HFFc6 (cell line): ENCODE results near the gene FBXO27. TPM values are rescaled to one million over a fixed set of nuclear protein-coding genes. Genes with fewer than 3 reads are reported as not detected.

Source experiments
- DNase-seq: peaks from one replicate; pipeline ENCODE4 v3.0.0-alpha.2; 2018
- H3K27ac Mint-ChIP-seq: 2 replicates; pipeline ENCODE4 v1.8.0; 2020; ENCODE audit warnings: mild to moderate bottlenecking, mixed read lengths
- H3K27me3 Mint-ChIP-seq: 2 replicates; pipeline ENCODE4 v1.8.0; 2021; ENCODE audit warnings: mild to moderate bottlenecking, moderate library complexity, mixed read lengths; ENCODE audit not compliant: insufficient read depth
- H3K36me3 Mint-ChIP-seq: 2 replicates; pipeline ENCODE4 v1.8.0; 2021; ENCODE audit warnings: low read depth, mixed read lengths
- H3K4me1 Mint-ChIP-seq: 2 replicates; pipeline ENCODE4 v1.8.0; 2020; ENCODE audit warnings: low read depth, mixed read lengths
- H3K4me3 Mint-ChIP-seq: 2 replicates; pipeline ENCODE4 v1.8.0; 2020; ENCODE audit warnings: mild to moderate bottlenecking, moderate library complexity, mixed read lengths
- H3K9me3 Mint-ChIP-seq: 2 replicates; pipeline ENCODE4 v1.8.0; 2020; ENCODE audit warnings: mild to moderate bottlenecking, mixed read lengths
- CTCF ChIP-seq: fragments of 200-600 bp; sonication (generic); IDR thresholded peaks from 2 replicates; pipeline ENCODE4 v1.5.0; 2021; ENCODE audit warnings: antibody characterized with exemption, mild to moderate bottlenecking
- total RNA-seq, 6 experiments: library from RNA; stranded (reverse); fragmentation: NEBNext Ultra II Directional; extraction: Animal tissue kit (Norgen Biotek cat#: 25700); gene quantifications; 2 replicates in 1 of 6; 3 replicates in 5 of 6; pipeline ENCODE4 v1.2.3, GENCODE V29; 2021

The FBXO27 gene
- total RNA-seq, 6 experiments from 2014 or later: 0.47 to 2.2 (median 0.90) TPM

DNA sequence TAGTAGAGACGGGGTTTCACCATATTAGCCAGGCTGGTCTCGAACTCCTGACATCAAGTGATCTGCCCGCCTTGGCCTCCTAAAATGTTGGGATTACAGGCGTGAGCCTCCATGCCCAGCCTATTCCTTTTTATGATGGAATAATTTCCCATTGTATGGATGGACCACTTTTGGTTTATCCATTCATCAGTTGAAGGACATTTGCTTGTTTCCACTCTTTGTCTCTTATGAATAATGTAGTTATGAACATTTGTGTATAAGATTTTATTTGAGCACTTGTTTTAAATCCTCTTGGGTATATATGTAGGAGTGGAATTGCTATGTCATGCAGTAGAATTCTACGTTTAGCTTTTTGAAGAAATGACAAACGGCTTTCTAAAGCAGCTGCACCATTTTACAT, 23.3 kb downstream of the FBXO27 start:
- no peaks in the 10 kb centered on the region for H3K36me3 Mint-ChIP-seq
- peaks cover 39% of the 10 kb centered on the region for H3K27me3 Mint-ChIP-seq
- no peak overlapping the region for H3K4me3 Mint-ChIP-seq
- no peak overlapping the region for H3K27ac Mint-ChIP-seq
- no peak for DNase-seq
- no peaks in the 10 kb centered on the region for H3K9me3 Mint-ChIP-seq
- H3K4me1 Mint-ChIP-seq: no peaks in the 10 kb centered on the region
- no peak for TF ChIP-seq CTCF

- TF ChIP-seq CTCF: no peak
- no peaks in the 10 kb centered on the region for H3K9me3 Mint-ChIP-seq
- peaks cover 38% of the 10 kb centered on the region for H3K27me3 Mint-ChIP-seq
- DNase-seq: no peak
- no peaks in the 10 kb centered on the region for H3K4me1 Mint-ChIP-seq
- no peak overlapping the region for H3K4me3 Mint-ChIP-seq
- no peaks in the 10 kb centered on the region for H3K36me3 Mint-ChIP-seq
- H3K27ac Mint-ChIP-seq: no peak overlapping the region
Measured at GRCh38 chr19:39008137-39008536, 24.2 kb downstream of the FBXO27 start.

DNA sequence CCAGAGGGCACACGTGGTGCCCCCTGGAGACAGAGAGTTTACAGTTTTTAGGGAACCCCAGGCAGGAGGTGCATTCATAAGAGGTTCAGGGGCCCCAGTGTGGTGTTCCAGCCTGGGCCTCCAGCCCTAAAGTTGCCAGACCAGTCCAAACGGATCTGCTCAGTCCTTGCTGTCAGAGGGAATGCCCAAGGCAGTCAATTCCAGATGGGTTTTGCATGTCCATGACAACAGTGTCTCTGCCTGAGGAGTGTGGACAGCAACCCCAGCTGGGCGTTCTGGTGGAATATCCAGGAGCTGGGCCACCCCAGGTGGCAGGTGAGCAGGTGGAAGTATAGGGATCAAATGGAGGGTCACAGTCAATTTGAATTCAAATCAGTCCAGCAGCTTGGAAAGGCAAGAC, 25.3 kb downstream of the FBXO27 start:
- Mint-ChIP-seq H3K4me1 (no peaks in the 10 kb centered on the region), H3K36me3 (no peaks in the 10 kb centered on the region), H3K9me3 (no peaks in the 10 kb centered on the region), H3K27ac (no peak overlapping the region), H3K4me3 (no peak overlapping the region), H3K27me3 (peaks cover 33% of the 10 kb centered on the region)
- DNase-seq: no peak
- TF ChIP-seq CTCF: no peak

DNA sequence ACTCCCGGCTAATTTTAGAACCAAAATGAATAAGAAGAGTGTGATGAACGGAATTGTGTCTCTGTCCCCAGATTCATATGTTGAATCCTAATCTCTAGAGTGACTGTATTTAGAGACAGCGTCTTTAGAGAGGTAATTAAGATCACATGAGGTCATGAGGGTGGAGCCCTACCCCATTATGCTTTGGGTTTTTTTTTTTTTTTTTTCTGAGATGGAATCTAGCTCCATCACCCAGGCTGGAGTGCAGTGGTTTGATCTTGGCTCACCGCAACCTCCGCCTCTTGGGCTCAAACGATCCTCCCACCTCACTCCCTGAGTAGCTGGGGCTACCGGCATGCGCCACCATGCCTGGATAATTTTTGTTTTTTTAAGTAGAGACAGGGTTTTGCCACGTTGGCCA, 27.9 kb downstream of the FBXO27 start:
- H3K9me3 Mint-ChIP-seq: no peaks in the 10 kb centered on the region
- no peak overlapping the region for H3K4me3 Mint-ChIP-seq
- no peak for DNase-seq
- H3K4me1 Mint-ChIP-seq: no peaks in the 10 kb centered on the region
- no peaks in the 10 kb centered on the region for H3K36me3 Mint-ChIP-seq
- TF ChIP-seq CTCF: no peak
- H3K27me3 Mint-ChIP-seq: peaks cover 36% of the 10 kb centered on the region
- no peak overlapping the region for H3K27ac Mint-ChIP-seq

DNA sequence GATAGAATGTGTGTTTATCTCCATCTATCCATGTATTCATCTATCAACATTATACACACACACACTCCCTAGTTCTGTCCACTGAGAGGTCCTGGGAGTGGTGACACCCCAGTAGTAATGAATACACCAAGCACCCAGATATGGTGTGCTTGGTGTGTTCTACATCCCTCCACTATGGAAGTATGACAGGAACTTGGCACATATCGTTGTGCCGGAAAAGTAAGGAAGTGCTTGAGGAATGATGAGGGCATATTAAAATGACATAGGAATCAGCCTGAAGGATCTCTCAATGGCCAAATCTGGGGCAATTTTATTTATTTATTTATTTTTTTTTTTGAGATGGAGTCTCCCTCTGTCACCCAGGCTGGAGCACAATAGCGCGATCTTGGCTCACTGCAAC, 28.6 kb downstream of the FBXO27 start:
- no peak for TF ChIP-seq CTCF
- no peak for DNase-seq
- H3K4me3 Mint-ChIP-seq: no peak overlapping the region
- no peak overlapping the region for H3K27ac Mint-ChIP-seq
- no peaks in the 10 kb centered on the region for H3K36me3 Mint-ChIP-seq
- peaks cover 34% of the 10 kb centered on the region for H3K27me3 Mint-ChIP-seq
- no peaks in the 10 kb centered on the region for H3K4me1 Mint-ChIP-seq
- H3K9me3 Mint-ChIP-seq: no peaks in the 10 kb centered on the region

GRCh38 chr19:39003188-39003587, 29.2 kb downstream of the FBXO27 start:
- peaks cover 28% of the 10 kb centered on the region for H3K27me3 Mint-ChIP-seq
- no peak overlapping the region for H3K27ac Mint-ChIP-seq
- H3K36me3 Mint-ChIP-seq: no peaks in the 10 kb centered on the region
- no peaks in the 10 kb centered on the region for H3K4me1 Mint-ChIP-seq
- TF ChIP-seq CTCF: no peak
- no peak overlapping the region for H3K4me3 Mint-ChIP-seq
- no peak for DNase-seq
- H3K9me3 Mint-ChIP-seq: no peaks in the 10 kb centered on the region
